Stimulated activated CD8-positive, alpha-beta memory T cell treated with anti-CD3 and anti-CD28 coated beads, Interleukin-4, amount 100 ng/mL, for 1 hour (primary cell): ENCODE measurements around the gene ARID3C.

Experiments
- DNase-seq, 2 donors: peaks; one replicate each; pipeline ENCODE4 v3.0.0-alpha.2; 2020; ENCODE audit warnings: low read depth in 2 of 2, low spot score in 1 of 2

The ARID3C gene

GRCh38 chr9:34629491-34629808, 584 bp upstream of the ARID3C start:
- DNase-seq = no peak

DNA sequence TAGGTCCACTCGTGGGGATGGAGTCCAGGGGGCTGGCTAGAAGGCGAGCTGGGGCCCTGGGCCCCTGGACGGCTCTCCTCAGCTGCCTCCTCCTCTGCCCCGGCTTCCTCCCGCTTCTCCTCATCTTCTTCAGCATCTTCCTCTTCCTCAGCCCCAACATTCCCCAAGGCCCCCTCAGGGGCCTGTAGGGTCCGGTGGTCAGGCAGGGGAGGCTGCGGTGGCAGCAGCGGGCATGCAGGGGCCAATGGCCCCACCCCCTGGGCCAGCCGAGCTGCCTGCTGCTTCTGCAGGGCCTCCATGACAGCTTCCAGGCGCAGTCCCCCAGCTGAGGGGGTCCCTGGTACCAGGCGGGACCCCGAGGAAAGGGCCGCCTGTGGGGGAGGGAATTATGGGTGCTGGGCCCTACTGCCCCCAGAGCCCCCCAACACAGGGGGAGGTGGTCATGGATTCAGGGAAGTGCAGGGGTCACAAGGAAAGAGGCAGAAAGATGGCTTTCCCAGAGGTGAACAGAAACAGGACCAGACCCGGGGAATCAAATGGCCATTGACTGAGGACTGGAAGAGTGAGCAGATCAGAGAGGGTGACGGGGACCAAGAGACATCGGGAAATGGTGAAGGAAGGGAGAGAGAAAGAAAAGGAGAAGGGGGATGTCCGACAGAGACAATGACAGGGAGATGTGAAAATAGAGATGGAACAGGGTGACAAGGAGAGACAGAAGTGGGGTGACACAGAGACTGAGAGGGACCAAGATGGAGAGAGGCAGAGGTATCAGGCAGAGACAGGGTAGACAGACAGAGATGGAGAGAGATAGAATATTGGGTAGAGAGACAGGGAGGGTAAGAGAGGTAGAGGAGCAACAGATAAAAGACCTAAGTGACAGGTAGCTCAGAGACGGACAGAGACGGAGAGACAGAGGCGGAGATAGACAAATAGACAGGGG, 880 bp downstream of the ARID3C start:
- no peak for DNase-seq

GRCh38 chr9:34625186-34625486, 3.7 kb downstream of the ARID3C start:
- no peak for DNase-seq

DNA sequence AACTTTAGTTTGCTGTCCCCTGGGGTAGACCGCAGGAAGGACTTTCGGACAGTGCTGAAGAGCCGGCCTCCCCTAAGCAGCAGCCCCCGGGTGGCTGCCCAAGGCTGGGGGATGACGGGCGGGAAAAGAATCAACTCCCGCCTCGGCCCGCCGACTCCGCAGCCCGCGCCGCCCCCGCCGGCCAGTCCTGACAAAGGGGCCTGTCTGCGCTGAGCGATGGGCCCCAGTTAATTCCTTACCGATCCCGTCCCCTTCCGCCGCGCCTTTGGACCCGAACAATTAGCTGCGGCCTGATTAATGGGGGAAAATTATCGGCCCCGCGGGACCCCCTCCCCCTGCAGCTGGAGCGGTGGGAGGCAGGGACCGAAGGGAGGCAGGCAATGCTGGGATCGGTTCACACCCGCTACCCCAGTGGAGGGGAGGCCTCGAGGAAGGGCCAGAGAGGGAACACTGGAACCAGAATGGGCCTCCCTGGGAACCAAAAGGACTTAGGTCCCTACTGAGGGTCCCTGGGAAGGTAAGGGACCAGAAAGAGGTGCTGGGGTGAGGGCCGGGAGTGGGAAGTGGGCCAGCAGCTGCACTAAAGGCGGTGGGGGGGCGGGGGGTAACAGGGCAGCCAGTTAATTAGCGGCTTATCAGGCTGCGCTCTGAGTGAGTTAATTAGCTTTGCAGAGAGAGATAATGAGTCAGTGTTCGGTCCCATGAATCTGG, 4.2 kb downstream of the ARID3C start:
- no peak for DNase-seq

GRCh38 chr9:34623374-34624235, 5.3 kb downstream of the ARID3C start:
- no peak for DNase-seq

DNA sequence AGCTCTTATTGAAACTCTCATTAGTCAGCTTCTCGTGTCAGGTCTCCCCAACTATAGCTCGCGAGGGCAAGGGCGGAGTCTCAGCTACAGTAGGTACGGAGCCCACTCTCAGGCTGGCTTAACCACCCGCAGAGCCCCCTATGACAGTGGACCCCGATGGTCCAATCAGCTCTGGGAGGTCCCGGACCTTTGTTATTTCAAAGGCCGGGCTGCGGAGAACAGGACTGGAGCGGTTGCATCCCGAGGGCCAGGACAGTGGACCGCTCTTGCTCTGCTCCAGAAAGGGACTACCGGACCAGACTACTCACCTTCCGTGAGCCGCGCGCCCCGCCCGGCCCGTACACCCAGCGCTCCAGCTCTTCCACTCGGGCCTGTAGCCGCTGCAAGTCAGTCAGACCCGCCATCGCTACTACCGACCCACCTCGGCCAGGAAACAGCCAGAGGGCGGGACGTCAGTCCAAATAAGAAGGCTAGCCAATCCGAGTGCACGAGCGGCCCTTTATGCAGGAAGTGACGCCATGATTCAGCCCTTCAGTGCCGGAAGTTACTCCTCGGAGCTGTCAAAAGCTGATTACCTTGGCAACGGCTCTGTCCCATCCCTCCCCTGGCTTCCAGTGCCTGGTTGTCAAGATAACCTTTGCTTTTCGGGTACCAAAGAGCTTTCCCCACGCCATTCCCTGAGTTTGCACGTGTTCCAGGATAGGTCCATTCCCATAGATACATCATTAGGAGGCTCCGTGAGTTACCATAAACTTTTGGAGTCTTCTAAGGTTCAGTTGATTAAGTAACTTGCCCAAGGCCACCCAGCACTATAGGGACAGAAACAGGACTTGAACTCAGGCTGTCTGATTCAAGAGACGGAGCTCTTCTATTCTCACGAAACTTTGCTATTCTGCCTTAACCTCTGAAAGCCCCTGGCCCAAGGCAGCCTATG, 8.5 kb downstream of the ARID3C start, which contains the start of gene DCTN3:
Gene DCTN3 (minus strand): TSS at position 435 of the 934 bp plus-strand sequence. CDS start 31 bp downstream, at position 404.
- DNase-seq = peak; percentile 73 to 83

GRCh38 chr9:34615132-34615531, 13.7 kb downstream of the ARID3C start:
- DNase-seq = no peak

GRCh38 chr9:34612788-34613390, 16.0 kb downstream of the ARID3C start:
- DNase-seq = peak; percentile 35 to 52

- peak; percentile 64 to 68 for DNase-seq
Measured at GRCh38 chr9:34611811-34612787, 16.8 kb downstream of the ARID3C start, which contains the start of gene RPP25L. RPP25L (minus strand) TSS chr9:34612097; CDS start chr9:34611296, 801 bp downstream.

DNA sequence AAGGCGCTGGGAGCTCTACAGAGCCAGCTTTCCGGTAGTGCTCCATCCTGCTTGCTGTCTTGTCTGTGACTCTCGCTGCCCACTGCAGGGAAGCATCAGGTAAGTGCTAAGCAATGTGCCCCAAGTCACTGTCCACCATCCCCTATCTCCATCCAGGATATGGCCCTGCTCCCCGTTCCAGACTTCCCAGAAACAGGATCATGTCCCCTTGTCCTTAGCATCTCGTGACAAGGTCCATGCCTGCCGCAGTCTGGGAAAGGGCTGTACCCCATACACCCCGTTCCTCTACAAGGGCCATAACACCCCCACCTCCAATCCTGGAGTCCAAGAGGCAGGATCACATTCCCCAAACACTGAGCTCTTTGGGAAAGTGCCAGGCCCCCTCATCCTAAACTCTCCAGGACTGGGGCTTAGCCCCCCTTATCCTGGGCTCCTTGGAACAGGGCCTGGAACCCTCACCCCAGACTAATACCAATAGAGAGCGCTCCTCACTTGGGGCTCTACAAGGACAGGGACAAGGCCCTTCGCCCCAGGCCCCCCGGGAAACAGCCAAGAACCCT, 17.5 kb downstream of the ARID3C start:
- DNase-seq = no peak

DNA sequence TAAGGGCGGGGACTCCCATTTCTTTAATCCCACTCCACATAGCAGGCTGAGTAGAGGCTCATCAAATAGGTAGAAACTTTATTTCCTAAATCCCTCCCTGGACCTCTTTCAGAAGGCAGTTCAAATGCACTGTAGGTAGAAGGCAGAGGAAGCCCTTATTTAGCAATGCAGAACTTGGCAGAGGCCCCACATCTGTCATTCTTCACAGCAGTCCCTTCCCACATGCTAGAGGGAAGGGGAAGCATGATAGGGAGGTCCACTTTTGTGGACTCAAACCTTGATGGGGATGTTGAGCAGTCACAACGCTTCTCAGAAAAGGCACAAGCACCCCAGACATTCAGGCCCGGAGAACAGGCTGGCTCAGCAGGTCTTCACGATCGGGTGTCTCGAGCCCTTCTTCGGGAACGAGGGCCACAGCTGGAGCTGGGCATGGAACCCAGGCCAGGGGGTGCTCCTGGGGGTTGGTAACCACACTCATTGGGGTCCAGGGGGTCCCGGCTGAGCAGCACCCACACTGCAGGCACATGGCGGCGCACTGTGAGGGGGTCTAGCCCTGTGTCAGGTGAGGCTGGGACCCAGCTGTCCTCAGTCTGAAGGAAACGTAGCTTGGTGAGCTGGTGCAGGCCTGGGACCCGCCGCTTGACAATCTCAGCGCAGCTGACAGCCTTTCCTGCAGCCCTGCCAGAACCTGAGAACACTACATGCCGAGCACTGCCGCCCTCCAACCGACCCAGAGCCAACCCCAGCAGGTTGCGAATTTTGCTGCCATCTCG, 18.2 kb downstream of the ARID3C start:
- no peak for DNase-seq

GRCh38 chr9:34607331-34607730, 21.5 kb downstream of the ARID3C start:
- no peak for DNase-seq

- no peak for DNase-seq
Measured at GRCh38 chr9:34606905-34607304, 22.0 kb downstream of the ARID3C start.

- no peak for DNase-seq
Measured at GRCh38 chr9:34606190-34606589, 22.7 kb downstream of the ARID3C start.

GRCh38 chr9:34603610-34604231, 25.1 kb downstream of the ARID3C start:
- peak; percentile 64 to 67 for DNase-seq

GRCh38 chr9:34601937-34602573, 26.8 kb downstream of the ARID3C start:
- DNase-seq = no peak

DNA sequence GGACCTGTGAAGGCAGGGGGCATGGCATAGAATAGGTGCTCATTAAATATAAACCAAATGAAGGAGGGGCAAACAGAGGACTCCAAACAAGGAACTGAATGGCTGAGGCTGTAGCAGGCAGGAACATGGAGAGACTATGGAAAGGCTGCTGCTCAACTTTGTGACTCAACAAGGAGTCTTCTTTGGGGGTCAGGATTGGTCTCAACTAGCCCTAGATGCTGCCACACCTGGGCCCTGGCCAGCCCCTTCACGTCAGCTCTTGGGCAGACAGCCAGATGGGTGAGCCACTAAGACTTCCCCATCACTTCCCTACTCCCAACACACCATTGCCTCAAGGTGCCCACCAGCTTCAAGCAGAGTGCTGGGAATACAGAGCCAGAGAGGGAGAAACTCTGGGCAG, 28.0 kb downstream of the ARID3C start:
- no peak for DNase-seq
